KMS-11 (cell line): Measurements from ENCODE around the gene AAK1.

ENCODE experiments used
- H2AFZ ChIP-seq: fragments of 200-600 bp; sonication (generic); 2 replicates; pipeline ENCODE4 v1.6.1; 2016; ENCODE audit warnings: antibody characterized with exemption, mixed run types, low read depth
- H3K27ac ChIP-seq: fragments of 200-600 bp; sonication (generic); 2 replicates; pipeline ENCODE4 v1.6.1; 2016; ENCODE audit warnings: mild to moderate bottlenecking, mixed run types
- H3K27me3 ChIP-seq: fragments of 200-600 bp; sonication (generic); 2 replicates; pipeline ENCODE4 v1.6.1; 2017; ENCODE audit warnings: mild to moderate bottlenecking, low read depth, mixed run types, moderate library complexity; ENCODE audit not compliant: insufficient read depth
- H3K36me3 ChIP-seq: fragments of 200-600 bp; sonication (generic); 2 replicates; pipeline ENCODE4 v1.6.1; 2017; ENCODE audit warnings: mild to moderate bottlenecking, mixed run types; ENCODE audit not compliant: insufficient read depth
- H3K4me1 ChIP-seq: fragments of 200-600 bp; sonication (generic); 2 replicates; pipeline ENCODE4 v1.6.1; 2016; ENCODE audit warnings: mild to moderate bottlenecking, low read depth, mixed run types; ENCODE audit not compliant: poor library complexity, severe bottlenecking
- H3K4me2 ChIP-seq: fragments of 200-600 bp; sonication (generic); 2 replicates; pipeline ENCODE4 v1.7.0; 2016; ENCODE audit warnings: mild to moderate bottlenecking, mixed run types
- H3K4me3 ChIP-seq: fragments of 200-600 bp; sonication (generic); IDR thresholded peaks from 2 replicates; pipeline ENCODE4 v1.6.1; 2017; ENCODE audit warnings: low read depth, low read length, mixed read lengths; ENCODE audit not compliant: insufficient read depth
- H3K79me2 ChIP-seq: fragments of 200-600 bp; sonication (generic); 2 replicates; pipeline ENCODE4 v1.6.1; 2016; ENCODE audit warnings: low read depth, mixed run types; ENCODE audit not compliant: insufficient read depth
- H3K9ac ChIP-seq: fragments of 200-600 bp; sonication (generic); 2 replicates; pipeline ENCODE4 v1.6.1; 2016; ENCODE audit warnings: mild to moderate bottlenecking, mixed run types
- H4K20me1 ChIP-seq: fragments of 200-600 bp; sonication (generic); 2 replicates; pipeline ENCODE4 v1.6.1; 2016; ENCODE audit warnings: mild to moderate bottlenecking, mixed run types; ENCODE audit not compliant: insufficient read depth
- TF ChIP-seq, protein P1 (sequence below): fragments of 200-600 bp; sonication (generic); conservative IDR thresholded peaks from 2 replicates; pipeline ENCODE4 v1.6.1; 2017; ENCODE audit warnings: low read depth, mild to moderate bottlenecking, antibody characterized with exemption, low read length, moderate library complexity, mixed read lengths

Gene AAK1

DNA sequence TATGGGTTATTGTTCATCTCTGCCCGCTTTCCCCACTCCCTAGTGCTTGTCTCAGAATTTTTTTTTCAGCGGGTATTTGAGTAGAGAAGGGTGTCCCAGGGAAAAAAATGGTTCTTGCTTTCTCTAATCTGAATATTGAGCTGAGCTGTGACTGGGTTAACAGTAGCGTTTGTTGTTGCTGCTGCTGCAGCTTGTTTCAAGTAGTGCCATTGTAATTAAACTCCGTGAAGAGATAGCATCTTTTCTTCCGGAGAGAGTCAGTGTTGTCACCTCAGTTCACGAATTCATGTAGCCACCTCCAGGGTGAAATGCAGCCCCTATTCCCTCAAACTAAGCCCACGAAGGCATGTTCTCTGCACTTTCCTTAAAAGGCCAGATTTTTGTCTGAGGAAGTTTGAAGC is 1.5 kb upstream of the AAK1 start:
- Histone ChIP-seq H3K79me2 (peaks cover 32% of the 10 kb centered on the region; the same call in 1 of the 2 replicates), H3K27me3 (no peaks in the 10 kb centered on the region), H3K9ac (peak overlapping the region; percentile 83), H3K4me1 (peaks cover 70% of the 10 kb centered on the region), H3K36me3 (no peaks in the 10 kb centered on the region), H3K4me3 (no peak overlapping the region), H2AFZ (peak overlapping the region; percentile 82), H4K20me1 (no peaks in the 10 kb centered on the region), H3K4me2 (peak overlapping the region; percentile 84), H3K27ac (peak overlapping the region; percentile 89)
- TF ChIP-seq, protein P1, sequence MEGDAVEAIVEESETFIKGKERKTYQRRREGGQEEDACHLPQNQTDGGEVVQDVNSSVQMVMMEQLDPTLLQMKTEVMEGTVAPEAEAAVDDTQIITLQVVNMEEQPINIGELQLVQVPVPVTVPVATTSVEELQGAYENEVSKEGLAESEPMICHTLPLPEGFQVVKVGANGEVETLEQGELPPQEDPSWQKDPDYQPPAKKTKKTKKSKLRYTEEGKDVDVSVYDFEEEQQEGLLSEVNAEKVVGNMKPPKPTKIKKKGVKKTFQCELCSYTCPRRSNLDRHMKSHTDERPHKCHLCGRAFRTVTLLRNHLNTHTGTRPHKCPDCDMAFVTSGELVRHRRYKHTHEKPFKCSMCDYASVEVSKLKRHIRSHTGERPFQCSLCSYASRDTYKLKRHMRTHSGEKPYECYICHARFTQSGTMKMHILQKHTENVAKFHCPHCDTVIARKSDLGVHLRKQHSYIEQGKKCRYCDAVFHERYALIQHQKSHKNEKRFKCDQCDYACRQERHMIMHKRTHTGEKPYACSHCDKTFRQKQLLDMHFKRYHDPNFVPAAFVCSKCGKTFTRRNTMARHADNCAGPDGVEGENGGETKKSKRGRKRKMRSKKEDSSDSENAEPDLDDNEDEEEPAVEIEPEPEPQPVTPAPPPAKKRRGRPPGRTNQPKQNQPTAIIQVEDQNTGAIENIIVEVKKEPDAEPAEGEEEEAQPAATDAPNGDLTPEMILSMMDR = no peak

DNA sequence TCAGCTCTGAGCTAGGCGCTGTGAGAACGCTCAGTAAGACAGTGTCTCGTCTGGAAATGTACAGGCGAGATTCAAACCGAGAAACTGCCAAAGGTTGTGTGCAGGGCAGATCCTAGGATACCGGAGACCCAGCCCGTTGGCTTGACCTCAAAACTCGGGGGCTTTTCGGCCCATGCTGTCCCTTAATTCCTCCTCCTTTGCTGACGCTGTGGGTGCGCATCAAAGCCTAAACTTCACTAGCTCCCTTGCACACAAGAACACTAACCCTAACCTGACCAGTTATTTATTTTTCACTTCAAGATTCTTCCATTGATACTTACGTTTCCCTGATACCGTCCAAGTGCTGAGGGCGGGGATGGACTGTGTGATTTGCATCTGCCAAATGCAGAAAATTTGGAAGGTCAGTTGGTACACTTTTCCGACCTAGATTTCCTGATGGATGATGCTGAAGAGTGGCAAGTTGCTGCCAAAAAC is 1.0 kb upstream of the AAK1 start:
- Histone ChIP-seq H3K36me3 (no peaks in the 10 kb centered on the region), H3K27me3 (no peaks in the 10 kb centered on the region), H3K4me2 (peak overlapping the region; percentile 84), H3K27ac (peak overlapping the region; percentile 89), H3K4me3 (no peak overlapping the region), H3K4me1 (peaks cover 69% of the 10 kb centered on the region), H3K79me2 (peaks cover 34% of the 10 kb centered on the region; the same call in 1 of the 2 replicates), H4K20me1 (no peaks in the 10 kb centered on the region), H3K9ac (peak overlapping the region; percentile 83), H2AFZ (peak overlapping the region; percentile 82)
- TF ChIP-seq, protein P1 = no peak

DNA sequence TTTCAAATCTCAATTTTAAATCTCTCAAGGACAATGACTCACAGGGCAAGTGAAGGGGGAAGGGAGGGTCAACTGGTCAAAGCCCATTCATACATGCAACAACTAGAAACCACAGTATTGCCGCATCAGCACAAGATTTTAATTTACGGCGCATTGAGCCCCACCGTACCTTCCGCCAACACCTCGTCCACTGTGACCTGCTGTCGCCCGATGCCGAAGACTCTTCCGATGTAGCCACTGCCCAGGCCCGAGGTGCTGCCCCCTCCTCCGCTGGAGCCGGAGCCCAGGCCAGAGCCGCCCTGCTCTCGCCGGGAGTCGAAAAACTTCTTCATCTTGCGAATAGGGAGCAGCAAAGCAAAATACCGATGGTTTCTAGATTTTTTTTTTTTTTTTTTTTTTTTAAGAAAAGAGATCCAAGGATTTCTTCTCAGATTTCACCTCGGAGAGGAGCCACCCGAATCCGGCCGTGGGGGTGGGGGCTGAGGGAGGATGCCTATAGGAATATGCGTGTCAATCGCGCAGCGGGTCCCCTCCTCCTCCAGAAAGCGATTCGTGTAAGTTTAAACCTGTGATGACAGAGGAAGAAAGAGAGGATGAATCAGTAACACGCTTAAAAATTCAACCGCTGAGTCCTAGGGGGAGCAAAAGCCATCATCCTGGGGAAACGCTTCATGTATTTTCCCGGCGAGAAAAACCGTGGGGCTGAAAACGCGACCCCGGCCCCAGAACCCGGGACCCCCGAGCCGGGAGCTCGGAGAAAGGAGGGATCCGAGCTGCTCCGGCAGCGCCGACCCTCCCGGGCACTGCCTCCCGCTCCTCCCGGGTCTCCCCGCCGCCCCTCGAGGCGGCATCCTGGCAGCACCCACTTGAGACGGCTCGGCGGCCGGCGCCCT is 584 bp downstream of the AAK1 start:
- peak overlapping the region; percentile 83; the same call in 1 of the 2 replicates for H3K9ac ChIP-seq
- H3K4me2 ChIP-seq = peak overlapping the region; percentile 62
- no peaks in the 10 kb centered on the region for H3K36me3 ChIP-seq
- H2AFZ ChIP-seq = peak overlapping the region; percentile 82
- TF ChIP-seq, protein P1 = 0 out of 2 replicates have a peak, but pooled peaks have one; percentile 6
- peaks cover 46% of the 10 kb centered on the region; the same call in 1 of the 2 replicates for H3K79me2 ChIP-seq
- H4K20me1 ChIP-seq = no peaks in the 10 kb centered on the region
- peaks cover 64% of the 10 kb centered on the region for H3K4me1 ChIP-seq
- H3K4me3 ChIP-seq = peak overlapping the region; percentile 20
- H3K27ac ChIP-seq = peak overlapping the region; percentile 89
- H3K27me3 ChIP-seq = no peaks in the 10 kb centered on the region

DNA sequence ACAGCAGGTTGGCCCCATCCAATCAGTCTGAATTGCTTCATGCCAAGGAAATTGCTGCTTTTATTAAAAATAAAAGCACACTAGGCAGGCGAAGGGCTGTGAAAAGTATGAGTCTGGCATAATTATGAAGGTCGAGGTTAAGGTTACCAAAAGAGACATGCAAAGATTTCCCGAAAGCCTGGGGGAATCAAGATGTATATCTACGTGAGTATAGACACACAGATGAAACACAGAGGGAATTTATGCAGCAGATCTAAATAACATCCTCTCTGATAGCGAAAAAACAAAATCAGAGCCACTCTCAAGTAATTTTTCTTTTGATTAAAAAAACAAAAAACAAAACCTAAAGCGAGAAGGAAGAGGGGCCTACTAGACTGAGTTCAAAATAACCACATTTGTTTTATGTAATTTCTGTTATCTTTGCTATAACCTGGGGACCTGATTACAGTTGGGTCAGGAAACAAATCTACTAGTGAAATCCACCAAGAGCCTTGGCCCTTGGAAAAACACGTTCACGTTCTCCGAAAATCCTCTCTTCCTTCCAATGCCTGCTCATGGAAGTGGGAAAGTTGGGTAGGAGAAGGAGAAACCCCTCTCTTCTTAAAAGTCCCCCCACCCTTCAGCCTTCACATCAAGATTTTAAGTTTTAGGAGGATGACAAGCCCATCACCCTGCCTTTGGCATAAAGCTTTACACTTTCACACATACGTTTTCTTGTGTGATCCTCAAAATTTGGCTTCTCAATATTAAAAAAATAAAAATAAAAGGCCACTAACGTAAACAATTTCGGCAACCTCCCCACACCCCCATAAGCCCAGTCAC is 1.4 kb downstream of the AAK1 start:
- no peaks in the 10 kb centered on the region for H3K36me3 ChIP-seq
- TF ChIP-seq, protein P1 = no peak
- H3K79me2 ChIP-seq = peaks cover 54% of the 10 kb centered on the region; the same call in 1 of the 2 replicates
- no peaks in the 10 kb centered on the region for H4K20me1 ChIP-seq
- no peak overlapping the region; the same call in 1 of the 2 replicates for H2AFZ ChIP-seq
- no peak overlapping the region for H3K4me3 ChIP-seq
- H3K9ac ChIP-seq = peak overlapping the region; percentile 83; the same call in 1 of the 2 replicates
- H3K4me2 ChIP-seq = peak overlapping the region; percentile 62
- H3K27me3 ChIP-seq = no peaks in the 10 kb centered on the region
- H3K4me1 ChIP-seq = peaks cover 55% of the 10 kb centered on the region
- H3K27ac ChIP-seq = no peak overlapping the region
